Trophoblast cell (in vitro differentiated cells and primary cell): Measurements from ENCODE around the gene GIT1.

Experiments
- DNase-seq, 2 donors: peaks; one replicate each; pipeline ENCODE4 v3.0.0-alpha.2; 2016
- H2AFZ ChIP-seq: 2 replicates; pipeline ENCODE4 v1.6.1; 2013; ENCODE audit warnings: low read length, moderate library complexity, mild to moderate bottlenecking; ENCODE audit not compliant: insufficient read depth, poor library complexity
- H2AK5ac ChIP-seq: 2 replicates; pipeline ENCODE4 v1.6.1; 2013; ENCODE audit warnings: mild to moderate bottlenecking, low read length
- H2BK120ac ChIP-seq: 2 replicates; pipeline ENCODE4 v1.6.1; 2013; ENCODE audit warnings: low read length, mild to moderate bottlenecking, moderate library complexity; ENCODE audit not compliant: insufficient read depth, poor library complexity
- H2BK12ac ChIP-seq: 2 replicates; pipeline ENCODE4 v1.6.1; 2013; ENCODE audit warnings: mild to moderate bottlenecking, low read length, moderate library complexity
- H2BK5ac ChIP-seq: 2 replicates; pipeline ENCODE4 v1.6.1; 2013; ENCODE audit warnings: low read length, low read depth, moderate library complexity, mild to moderate bottlenecking; ENCODE audit not compliant: poor library complexity
- H3K14ac ChIP-seq: 2 replicates; pipeline ENCODE4 v1.6.1; 2013; ENCODE audit warnings: mild to moderate bottlenecking, low read length
- H3K18ac ChIP-seq: 2 replicates; pipeline ENCODE4 v1.6.1; 2013; ENCODE audit warnings: mild to moderate bottlenecking, low read length
- H3K23ac ChIP-seq: 2 replicates; pipeline ENCODE4 v1.6.1; 2013; ENCODE audit warnings: low read length
- H3K27ac ChIP-seq: 2 replicates; pipeline ENCODE4 v1.5.1; 2013; ENCODE audit warnings: low read depth, mild to moderate bottlenecking, inconsistent platforms, low read length, moderate library complexity
- H3K27me3 ChIP-seq: 2 replicates; pipeline ENCODE4 v1.6.1; 2013; ENCODE audit warnings: inconsistent platforms, mild to moderate bottlenecking, low read length, moderate library complexity; ENCODE audit not compliant: insufficient read depth
- H3K36me3 ChIP-seq, 2 experiments: 1 replicate in 1 of 2; 2 replicates in 1 of 2; pipeline ENCODE4 v1.6.1; 2013; ENCODE audit warnings: low read length in 2 of 2, mild to moderate bottlenecking in 2 of 2, moderate library complexity in 1 of 2; ENCODE audit not compliant: insufficient read depth in 2 of 2, control insufficient read depth in 1 of 2
- H3K4ac ChIP-seq: 2 replicates; pipeline ENCODE4 v1.6.1; 2013; ENCODE audit warnings: low read depth, mild to moderate bottlenecking, low read length, moderate library complexity
- H3K4me1 ChIP-seq, 2 experiments: 1 replicate in 1 of 2; 2 replicates in 1 of 2; pipeline ENCODE4 v1.6.1; 2013; ENCODE audit warnings: low read length in 2 of 2, mild to moderate bottlenecking in 2 of 2, moderate library complexity in 1 of 2; ENCODE audit not compliant: insufficient read depth in 2 of 2, control insufficient read depth in 1 of 2
- H3K4me2 ChIP-seq: 2 replicates; pipeline ENCODE4 v1.6.1; 2013; ENCODE audit warnings: inconsistent platforms, mild to moderate bottlenecking, low read length, moderate library complexity
- H3K4me3 ChIP-seq: 2 replicates; pipeline ENCODE4 v1.5.1; 2013; ENCODE audit warnings: mild to moderate bottlenecking, low read depth, low read length, inconsistent platforms
- H3K79me1 ChIP-seq: one replicate; pipeline ENCODE4 v1.6.1; 2013; ENCODE audit warnings: low read length
- H3K79me2 ChIP-seq: 2 replicates; pipeline ENCODE4 v1.6.1; 2013; ENCODE audit warnings: low read length, mild to moderate bottlenecking; ENCODE audit not compliant: control insufficient read depth, insufficient read depth, poor library complexity
- H3K9ac ChIP-seq: 2 replicates; pipeline ENCODE4 v1.6.1; 2013; ENCODE audit warnings: mild to moderate bottlenecking, low read length
- H3K9me3 ChIP-seq: 2 replicates; pipeline ENCODE4 v1.6.1; 2013; ENCODE audit warnings: low read depth, mild to moderate bottlenecking, control low read depth, inconsistent platforms, low read length; ENCODE audit not compliant: insufficient read depth
- H4K12ac ChIP-seq: 2 replicates; pipeline ENCODE4 v1.6.1; 2013; ENCODE audit warnings: low read depth, mild to moderate bottlenecking, low read length, moderate library complexity
- H4K8ac ChIP-seq: 2 replicates; pipeline ENCODE4 v1.6.1; 2013; ENCODE audit warnings: low read depth, mild to moderate bottlenecking, low read length, moderate library complexity
- H4K91ac ChIP-seq: one replicate; pipeline ENCODE4 v1.6.1; 2013; ENCODE audit warnings: low read depth, mild to moderate bottlenecking, low read length, moderate library complexity
- WGBS: extraction: QIAGEN DNeasy Blood & Tissue Kit; methylation state at CpG from one replicate; pipeline ENCODE4 v1.1.7; 2013; ENCODE audit warnings: missing lambda C conversion rate; ENCODE audit not compliant: insufficient read length, insufficient coverage; ENCODE audit errors: extremely low coverage; 5-methylcytosine and 5-hydroxymethylcytosine counted together

GIT1 gene

GRCh38 chr17:29565643-29566472, 23.6 kb downstream of the GIT1 start:
- H3K9me3 ChIP-seq, result peaks cover 3% of the 10 kb centered on the region
- no peaks in the 10 kb centered on the region for H3K36me3 ChIP-seq
- peak; percentile 66 to 74 for DNase-seq
- peaks cover 7% of the 10 kb centered on the region for H3K79me2 ChIP-seq
- no peak overlapping the region for H2BK120ac ChIP-seq
- no peak overlapping the region for H3K18ac ChIP-seq
- H3K14ac ChIP-seq, result no peak overlapping the region
- H3K79me1 ChIP-seq, result peaks cover 11% of the 10 kb centered on the region
- no peak overlapping the region for H3K9ac ChIP-seq
- no peak overlapping the region for H4K12ac ChIP-seq
- H3K23ac ChIP-seq, result no peak overlapping the region
- H3K4me3 ChIP-seq, result peak overlapping the region; percentile 18
- no peak overlapping the region for H3K4ac ChIP-seq
- H4K8ac ChIP-seq, result no peak overlapping the region
- H3K27me3 ChIP-seq, result peaks cover 11% of the 10 kb centered on the region
- peaks cover 18 to 27% of the 10 kb centered on the region in 2 experiments for H3K4me1 ChIP-seq
- H3K4me2 ChIP-seq, result peak overlapping the region; percentile 97
- no peak overlapping the region for H2AK5ac ChIP-seq
- no peak overlapping the region for H3K27ac ChIP-seq
- no peak overlapping the region for H4K91ac ChIP-seq
- no peak overlapping the region for H2BK5ac ChIP-seq
- WGBS, result no CpG with 5 or more reads among the region's 55 CpGs
- no peak overlapping the region for H2BK12ac ChIP-seq
- H2AFZ ChIP-seq, result peak overlapping the region; percentile 50

- H3K9me3 ChIP-seq, result peaks cover 3% of the 10 kb centered on the region
- no peak overlapping the region for H3K18ac ChIP-seq
- peaks cover 4% of the 10 kb centered on the region for H3K79me2 ChIP-seq
- H3K4me1 ChIP-seq, result peaks cover 11 to 15% of the 10 kb centered on the region in 2 experiments
- H2AFZ ChIP-seq, result no peak overlapping the region
- no peak overlapping the region for H4K91ac ChIP-seq
- no peak overlapping the region for H3K4me3 ChIP-seq
- H2BK12ac ChIP-seq, result no peak overlapping the region
- no peak overlapping the region for H3K14ac ChIP-seq
- peaks cover 8% of the 10 kb centered on the region for H3K79me1 ChIP-seq
- H3K27me3 ChIP-seq, result peaks cover 11% of the 10 kb centered on the region
- H2BK120ac ChIP-seq, result no peak overlapping the region
- no peak for DNase-seq
- H3K27ac ChIP-seq, result no peak overlapping the region
- no peak overlapping the region for H3K9ac ChIP-seq
- H3K23ac ChIP-seq, result no peak overlapping the region
- no peaks in the 10 kb centered on the region for H3K36me3 ChIP-seq
- H3K4me2 ChIP-seq, result no peak overlapping the region
- no peak overlapping the region for H2BK5ac ChIP-seq
- no CpG with 5 or more reads among the region's 3 CpGs for WGBS
- no peak overlapping the region for H3K4ac ChIP-seq
- no peak overlapping the region for H4K8ac ChIP-seq
- no peak overlapping the region for H4K12ac ChIP-seq
- H2AK5ac ChIP-seq, result no peak overlapping the region
Observed at GRCh38 chr17:29563816-29564215, 25.6 kb downstream of the GIT1 start.

GRCh38 chr17:29562615-29563014, 26.8 kb downstream of the GIT1 start:
- peaks cover 11 to 12% of the 10 kb centered on the region in 2 experiments for H3K4me1 ChIP-seq
- H3K4me2 ChIP-seq, result no peak overlapping the region
- H3K27ac ChIP-seq, result no peak overlapping the region
- H2BK12ac ChIP-seq, result no peak overlapping the region
- no peak overlapping the region for H2AK5ac ChIP-seq
- H4K12ac ChIP-seq, result no peak overlapping the region
- no peak overlapping the region for H3K4ac ChIP-seq
- no peak overlapping the region for H4K91ac ChIP-seq
- peaks cover 2% of the 10 kb centered on the region for H3K79me1 ChIP-seq
- no peak overlapping the region for H3K23ac ChIP-seq
- no peak overlapping the region for H4K8ac ChIP-seq
- no peaks in the 10 kb centered on the region for H3K36me3 ChIP-seq
- no peak overlapping the region for H3K9ac ChIP-seq
- no peak overlapping the region for H2BK120ac ChIP-seq
- peaks cover 3% of the 10 kb centered on the region for H3K9me3 ChIP-seq
- H3K79me2 ChIP-seq, result no peaks in the 10 kb centered on the region
- H2BK5ac ChIP-seq, result no peak overlapping the region
- peaks cover 11% of the 10 kb centered on the region for H3K27me3 ChIP-seq
- no peak overlapping the region for H2AFZ ChIP-seq
- H3K18ac ChIP-seq, result no peak overlapping the region
- WGBS, result no CpG with 5 or more reads among the region's 18 CpGs
- DNase-seq, result no peak
- no peak overlapping the region for H3K4me3 ChIP-seq
- H3K14ac ChIP-seq, result no peak overlapping the region

GRCh38 chr17:29561554-29562517, 27.6 kb downstream of the GIT1 start:
- no peak overlapping the region for H3K14ac ChIP-seq
- no peaks in the 10 kb centered on the region for H3K79me2 ChIP-seq
- DNase-seq, result peak in 1 of 2 donors; percentile 7
- no CpG with 5 or more reads among the region's 17 CpGs for WGBS
- H3K4me1 ChIP-seq, result peaks cover 9 to 11% of the 10 kb centered on the region in 2 experiments
- H3K9me3 ChIP-seq, result peaks cover 3% of the 10 kb centered on the region
- H3K23ac ChIP-seq, result no peak overlapping the region
- no peak overlapping the region for H2BK12ac ChIP-seq
- H3K18ac ChIP-seq, result no peak overlapping the region
- H3K4me2 ChIP-seq, result no peak overlapping the region
- no peak overlapping the region for H2AK5ac ChIP-seq
- H3K27ac ChIP-seq, result no peak overlapping the region
- H3K9ac ChIP-seq, result no peak overlapping the region
- H4K8ac ChIP-seq, result no peak overlapping the region
- H2AFZ ChIP-seq, result no peak overlapping the region
- no peaks in the 10 kb centered on the region for H3K79me1 ChIP-seq
- no peak overlapping the region for H2BK120ac ChIP-seq
- no peaks in the 10 kb centered on the region for H3K36me3 ChIP-seq
- no peak overlapping the region for H4K12ac ChIP-seq
- peaks cover 8% of the 10 kb centered on the region for H3K27me3 ChIP-seq
- H3K4ac ChIP-seq, result no peak overlapping the region
- no peak overlapping the region for H3K4me3 ChIP-seq
- H2BK5ac ChIP-seq, result no peak overlapping the region
- no peak overlapping the region for H4K91ac ChIP-seq
